ENCODE measurements around the gene ROBO3.

DNA sequence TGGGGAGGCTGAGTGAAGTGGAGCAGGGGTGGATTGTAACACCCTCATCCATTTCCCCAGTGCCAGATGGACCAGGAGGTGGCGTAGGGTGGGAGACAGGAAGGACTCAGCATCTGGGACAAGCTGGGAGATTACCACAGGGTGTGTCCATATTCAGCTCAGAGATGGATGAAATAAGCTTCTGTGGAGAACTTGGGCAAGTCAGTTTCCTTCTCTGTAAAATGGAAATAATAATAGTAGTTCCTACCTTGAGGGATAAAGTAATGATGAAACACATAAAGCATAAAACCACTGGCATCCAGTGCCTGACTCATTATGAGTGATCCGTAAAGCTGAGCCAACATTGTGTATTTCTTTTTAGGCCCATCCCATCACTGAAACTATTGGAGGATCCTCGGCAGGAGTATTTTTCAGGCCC is 33.0 kb downstream of the ROBO3 start:
- TF ChIP-seq, protein P1, sequence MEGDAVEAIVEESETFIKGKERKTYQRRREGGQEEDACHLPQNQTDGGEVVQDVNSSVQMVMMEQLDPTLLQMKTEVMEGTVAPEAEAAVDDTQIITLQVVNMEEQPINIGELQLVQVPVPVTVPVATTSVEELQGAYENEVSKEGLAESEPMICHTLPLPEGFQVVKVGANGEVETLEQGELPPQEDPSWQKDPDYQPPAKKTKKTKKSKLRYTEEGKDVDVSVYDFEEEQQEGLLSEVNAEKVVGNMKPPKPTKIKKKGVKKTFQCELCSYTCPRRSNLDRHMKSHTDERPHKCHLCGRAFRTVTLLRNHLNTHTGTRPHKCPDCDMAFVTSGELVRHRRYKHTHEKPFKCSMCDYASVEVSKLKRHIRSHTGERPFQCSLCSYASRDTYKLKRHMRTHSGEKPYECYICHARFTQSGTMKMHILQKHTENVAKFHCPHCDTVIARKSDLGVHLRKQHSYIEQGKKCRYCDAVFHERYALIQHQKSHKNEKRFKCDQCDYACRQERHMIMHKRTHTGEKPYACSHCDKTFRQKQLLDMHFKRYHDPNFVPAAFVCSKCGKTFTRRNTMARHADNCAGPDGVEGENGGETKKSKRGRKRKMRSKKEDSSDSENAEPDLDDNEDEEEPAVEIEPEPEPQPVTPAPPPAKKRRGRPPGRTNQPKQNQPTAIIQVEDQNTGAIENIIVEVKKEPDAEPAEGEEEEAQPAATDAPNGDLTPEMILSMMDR (conservative IDR thresholded peaks at IDR 0.05), result no peak
- no peak for TF ChIP-seq EZH2 (IDR thresholded peaks at IDR 0.05; ENCODE audit: low read depth)

Measured in PC-9 (cell line).